Stimulated activated CD4-positive, alpha-beta T cell treated with anti-CD3 and anti-CD28 coated beads, Interleukin-1b, Interleukin-23, amount 100 ng/mL, for 24 hours (primary cell): Measurements from ENCODE around the gene TLX1.

ENCODE experiments used
- DNase-seq, 4 experiments: peaks; one replicate each; pipeline ENCODE4 v3.0.0-alpha.2; 2020; ENCODE audit warnings: low read depth in 4 of 4, low spot score in 1 of 4

Gene TLX1

GRCh38 chr10:101111547-101111946 is 19.6 kb upstream of the TLX1 start:
- no peak for DNase-seq

- no peak for DNase-seq
Measured at GRCh38 chr10:101112799-101113594, 18.1 kb upstream of the TLX1 start.

GRCh38 chr10:101113890-101114403 is 17.2 kb upstream of the TLX1 start:
- no peak for DNase-seq

DNA sequence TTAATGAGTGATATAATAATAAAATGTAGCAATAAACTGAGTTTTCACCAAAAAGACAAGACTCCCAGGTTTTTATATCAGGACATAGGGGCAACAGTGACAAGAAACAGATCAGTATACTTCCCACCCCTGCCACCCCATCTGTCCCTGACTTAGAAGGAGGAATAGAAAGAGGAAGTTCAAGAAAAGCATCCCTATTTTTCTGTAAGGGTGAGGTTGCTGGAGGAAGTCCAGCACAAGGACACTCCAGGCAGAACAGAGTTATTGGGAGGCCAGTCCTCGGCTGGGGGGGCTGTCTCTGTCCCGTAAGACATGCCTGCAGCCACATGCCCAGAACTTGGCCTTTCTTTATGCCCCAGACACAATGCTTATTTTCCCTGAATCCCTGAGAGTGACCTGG is 16.5 kb upstream of the TLX1 start:
- no peak for DNase-seq

- no peak for DNase-seq
Measured at GRCh38 chr10:101116754-101117153, 14.3 kb upstream of the TLX1 start.

- DNase-seq: no peak
Measured at GRCh38 chr10:101118031-101118430, 13.1 kb upstream of the TLX1 start.

DNA sequence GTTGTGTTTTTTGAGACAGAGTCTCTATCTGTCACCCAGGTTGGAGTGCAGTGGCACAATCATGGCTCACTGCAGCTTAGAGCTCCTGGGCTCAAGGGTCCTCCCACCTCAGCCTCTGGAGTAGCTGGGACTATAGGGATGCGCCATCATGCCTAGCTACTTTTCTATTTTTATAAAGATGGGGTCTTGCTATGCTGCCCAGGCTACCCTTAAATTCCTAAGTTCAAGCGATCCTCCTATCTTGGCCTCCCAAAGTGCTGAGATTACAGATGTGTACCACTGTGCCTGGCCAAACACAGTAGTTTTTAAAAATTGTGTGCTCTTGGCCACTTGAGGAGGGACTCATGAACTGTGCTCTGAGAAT is 10.6 kb upstream of the TLX1 start:
- DNase-seq: no peak

DNA sequence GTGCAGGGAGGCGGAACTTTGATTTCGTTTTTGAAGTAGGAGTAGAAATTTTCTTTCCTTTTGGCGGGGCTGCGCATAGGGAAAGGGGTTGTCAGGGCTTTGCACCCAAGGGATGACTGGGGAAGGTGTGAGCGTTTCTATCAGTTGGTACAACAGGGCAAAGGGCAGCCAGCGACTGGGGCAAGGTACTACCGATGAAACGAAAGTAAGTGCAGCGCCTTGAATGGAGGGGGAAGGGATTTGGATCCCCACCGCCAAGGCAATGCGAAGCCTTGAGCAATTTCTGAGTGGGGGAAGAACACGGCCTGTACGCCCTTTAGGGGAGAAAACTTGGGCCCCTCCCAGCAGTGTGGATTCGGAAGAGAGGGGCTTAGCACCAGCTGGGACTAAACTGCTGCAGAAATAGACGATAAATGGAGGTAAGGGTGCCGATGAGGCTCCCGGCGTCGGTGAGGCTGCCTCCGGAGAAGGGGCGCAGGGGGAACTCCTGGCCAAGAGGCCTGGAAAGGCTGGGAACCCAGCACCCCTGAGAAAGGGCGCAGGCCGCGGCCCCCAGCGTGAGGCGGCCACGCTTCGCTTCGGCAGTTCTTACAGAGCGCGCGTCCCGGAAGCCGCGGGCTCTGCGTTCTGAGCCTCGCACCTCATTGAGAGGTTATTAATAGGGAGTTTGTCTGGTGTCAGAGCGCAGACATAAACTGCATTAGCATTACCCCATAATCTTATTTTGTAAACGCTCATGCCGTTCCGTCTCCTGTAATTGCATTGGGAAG is 10.0 kb upstream of the TLX1 start:
- no peak for DNase-seq

- DNase-seq: no peak
Measured at GRCh38 chr10:101121654-101122031, 9.5 kb upstream of the TLX1 start.

DNA sequence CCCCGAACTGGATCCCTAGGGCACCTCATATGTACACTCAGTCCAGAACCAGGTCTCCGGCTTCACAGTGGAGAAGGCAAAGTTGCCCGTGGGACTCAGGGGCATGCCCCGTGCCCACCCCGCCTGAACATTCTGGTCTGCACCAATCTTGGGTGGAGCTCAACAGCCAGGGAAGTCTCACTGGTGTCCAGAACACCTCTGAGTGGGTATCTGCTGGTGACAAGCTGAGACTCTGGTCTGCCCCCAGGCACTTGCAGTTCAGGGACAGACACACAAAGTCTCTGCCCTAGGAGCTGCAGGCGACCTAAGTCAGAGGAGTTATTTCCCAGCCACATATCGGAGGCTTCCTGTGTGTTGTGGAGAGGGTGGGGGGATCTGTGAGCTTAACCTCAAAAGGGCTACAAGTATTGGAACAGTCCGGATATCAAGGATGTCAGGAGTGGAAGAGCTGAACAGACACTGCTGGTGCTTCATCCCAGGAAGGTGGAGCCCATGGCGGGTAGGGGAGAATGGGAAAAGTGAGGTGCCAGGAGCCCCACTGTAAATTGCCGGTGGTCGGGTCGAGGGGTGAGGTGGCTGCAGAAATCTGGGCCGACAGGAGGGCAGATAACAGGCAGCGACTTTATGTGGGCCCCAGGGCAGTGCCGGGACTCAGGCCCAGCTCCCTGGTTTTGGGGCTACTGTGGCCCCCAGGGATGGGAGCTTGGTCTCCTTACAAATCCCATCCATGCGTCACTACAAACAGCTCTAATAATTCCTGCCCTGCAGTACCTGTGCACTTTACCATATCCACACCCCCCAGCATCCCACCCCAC is 8.6 kb upstream of the TLX1 start:
- DNase-seq: no peak

GRCh38 chr10:101123085-101123814 is 7.8 kb upstream of the TLX1 start:
- no peak for DNase-seq

GRCh38 chr10:101123815-101124617 is 7.1 kb upstream of the TLX1 start:
- no peak for DNase-seq

DNA sequence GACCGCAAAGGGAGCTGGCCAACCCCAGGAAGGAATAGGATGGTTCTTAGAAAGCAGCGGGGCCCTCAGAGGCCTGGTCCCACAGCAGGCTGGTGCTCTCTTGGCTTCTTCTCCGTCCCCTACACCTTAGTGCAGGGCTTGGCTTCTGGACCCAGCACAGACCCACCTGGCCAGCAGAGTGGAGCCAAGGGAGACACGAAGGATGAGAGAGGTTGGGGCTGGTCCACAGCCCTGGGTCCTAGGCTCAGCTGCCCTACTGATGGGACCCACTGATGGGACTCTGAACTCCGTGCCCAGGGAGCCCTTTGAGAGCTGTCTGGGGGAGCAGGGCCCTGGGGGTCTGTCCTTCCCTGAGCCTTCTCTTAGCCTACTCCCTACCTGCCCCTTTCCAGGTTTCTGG is 6.2 kb upstream of the TLX1 start:
- DNase-seq: no peak

DNA sequence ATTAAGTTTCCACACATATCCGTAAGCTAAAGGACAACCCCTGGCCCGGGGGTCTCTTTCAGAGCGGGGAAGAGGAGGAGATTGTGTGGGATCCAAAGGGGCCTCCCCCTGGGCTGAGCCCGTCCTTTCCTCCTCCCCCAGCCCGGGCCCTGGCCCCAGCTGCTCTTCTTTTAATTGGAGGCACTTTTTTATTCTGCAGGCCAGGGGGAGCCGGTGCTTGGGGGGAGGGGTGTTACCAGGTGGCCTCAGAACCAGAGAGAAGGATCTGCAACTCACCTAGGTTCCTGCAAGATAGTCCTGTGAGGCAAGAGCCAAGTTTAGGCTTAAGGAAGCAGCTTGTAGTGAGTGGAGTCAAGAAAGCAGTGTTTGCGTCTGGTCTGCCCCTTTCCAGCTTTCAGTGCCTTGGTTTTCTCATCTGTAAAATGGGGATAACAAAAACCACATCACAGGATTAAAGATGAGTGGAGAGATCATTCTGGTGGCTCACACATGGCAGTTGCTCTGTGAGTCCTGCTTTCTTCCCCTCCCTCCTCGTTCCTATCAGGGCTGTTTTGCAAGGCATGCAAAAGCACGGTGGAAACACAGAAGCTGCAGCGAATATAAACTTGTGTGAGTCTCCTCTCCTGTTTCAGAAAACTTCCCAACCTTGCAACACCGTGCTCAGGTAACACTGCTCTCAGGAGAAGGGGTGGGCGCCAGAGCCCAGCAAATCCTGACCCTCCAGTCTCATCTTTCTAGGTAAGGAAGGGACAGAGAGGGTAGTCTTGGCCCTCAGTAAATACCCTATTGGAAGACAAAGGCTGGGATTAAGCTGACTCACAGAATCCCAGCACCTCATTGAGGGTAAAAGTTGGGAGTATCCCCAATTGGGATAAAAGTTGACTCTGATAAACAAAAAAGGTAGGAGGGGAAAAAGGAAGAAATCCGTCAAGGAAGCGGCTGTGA is 4.1 kb upstream of the TLX1 start:
- no peak for DNase-seq

- DNase-seq: no peak
Measured at GRCh38 chr10:101130141-101130540, 959 bp upstream of the TLX1 start.

- DNase-seq: no peak
Measured at GRCh38 chr10:101131962-101132635, 999 bp downstream of the TLX1 start.

- no peak for DNase-seq
Measured at GRCh38 chr10:101132636-101133473, 1.8 kb downstream of the TLX1 start.
